ENCODE data around the gene MICAL3.

MICAL3 gene

GRCh38 chr22:17743661-17744411, 280.5 kb downstream of the MICAL3 start:
- no peak for TF ChIP-seq CTCF (IDR thresholded peaks at IDR 0.05; ENCODE audit: low read depth, low read length)
- H3K9me3 ChIP-seq: no peaks in the 10 kb centered on the region

GRCh38 chr22:17742527-17742902, 281.8 kb downstream of the MICAL3 start:
- Histone ChIP-seq H3K4me1 (no peaks in the 10 kb centered on the region), H3K27me3 (no peaks in the 10 kb centered on the region), H3K36me3 (no peaks in the 10 kb centered on the region; the same call in 1 of the 2 replicates), H3K9me3 (no peaks in the 10 kb centered on the region), H3K4me3 (ENCODE audit: low read depth, low read length) (no peak overlapping the region)
- TF ChIP-seq CTCF (IDR thresholded peaks at IDR 0.05; ENCODE audit: low read depth, low read length): peak; percentile 86
- peak; percentile 81 for DNase-seq

More at GRCh38 chr22:17743661-17744411, 280.5 kb downstream of the MICAL3 start:
- DNase-seq: no peak
- Histone ChIP-seq H3K36me3 (no peaks in the 10 kb centered on the region; the same call in 1 of the 2 replicates), H3K4me1 (no peaks in the 10 kb centered on the region), H3K27me3 (no peaks in the 10 kb centered on the region), H3K4me3 (ENCODE audit: low read depth, low read length) (no peak overlapping the region)

- no peak overlapping the region for H3K4me3 ChIP-seq (ENCODE audit: low read depth, low read length)
- DNase-seq: no peak
- no peaks in the 10 kb centered on the region for H3K4me1 ChIP-seq
- no peaks in the 10 kb centered on the region for H3K9me3 ChIP-seq
- H3K27me3 ChIP-seq: no peaks in the 10 kb centered on the region
- TF ChIP-seq CTCF (IDR thresholded peaks at IDR 0.05; ENCODE audit: low read depth, low read length): no peak
- H3K36me3 ChIP-seq: no peaks in the 10 kb centered on the region; the same call in none of the 2 replicates
These were observed 282.4 kb downstream of the MICAL3 start for GRCh38 chr22:17741866-17742526.

GRCh38 chr22:17739196-17739975, 285.0 kb downstream of the MICAL3 start:
- no peaks in the 10 kb centered on the region for H3K9me3 ChIP-seq
- H3K36me3 ChIP-seq: peaks cover 17% of the 10 kb centered on the region
- H3K4me1 ChIP-seq: no peaks in the 10 kb centered on the region
- TF ChIP-seq CTCF (IDR thresholded peaks at IDR 0.05; ENCODE audit: low read depth, low read length): no peak
- no peak for DNase-seq
- no peaks in the 10 kb centered on the region for H3K27me3 ChIP-seq
- no peak overlapping the region for H3K4me3 ChIP-seq (ENCODE audit: low read depth, low read length)

GRCh38 chr22:17738386-17739128, 285.8 kb downstream of the MICAL3 start:
- TF ChIP-seq CTCF (IDR thresholded peaks at IDR 0.05; ENCODE audit: low read depth, low read length): no peak
- Histone ChIP-seq H3K27me3 (no peaks in the 10 kb centered on the region), H3K36me3 (peaks cover 25% of the 10 kb centered on the region)

More at GRCh38 chr22:17738386-17739128, 285.8 kb downstream of the MICAL3 start:
- Histone ChIP-seq H3K9me3 (no peaks in the 10 kb centered on the region), H3K4me3 (ENCODE audit: low read depth, low read length) (no peak overlapping the region), H3K4me1 (no peaks in the 10 kb centered on the region)
- no peak for DNase-seq

Measured in BE2C (cell line).